Osteoblast (primary cell): ENCODE measurements around the gene IFT80. TPM values are rescaled to one million over a fixed set of nuclear protein-coding genes. Genes with fewer than 3 reads are reported as not detected.
"Not testable (repeated sequence)": the region's sequence is repeated elsewhere in the genome, so short reads cannot be mapped to it uniquely, and the experiment has no call there.

Experiments
- DNase-seq: peaks from one replicate; pipeline ENCODE4 v3.0.0; 2011; ENCODE audit warnings: low spot score, mixed read lengths; ENCODE audit not compliant: insufficient read length; ENCODE audit errors: missing footprints
- H2AFZ ChIP-seq: 2 replicates; pipeline ENCODE4 v1.6.0; 2011; ENCODE audit warnings: mild to moderate bottlenecking, low read length
- H3K27ac ChIP-seq: 2 replicates; pipeline ENCODE4 v1.5.1; 2011; ENCODE audit warnings: mild to moderate bottlenecking, low read depth, low read length, moderate library complexity
- H3K27me3 ChIP-seq: 2 replicates; pipeline ENCODE4 v1.6.0; 2012; ENCODE audit warnings: mild to moderate bottlenecking, control low read depth, inconsistent platforms, low read length, moderate library complexity; ENCODE audit not compliant: insufficient read depth
- H3K36me3 ChIP-seq: 2 replicates; pipeline ENCODE4 v1.5.1; 2011; ENCODE audit warnings: mild to moderate bottlenecking, low read length, control low read depth, moderate library complexity; ENCODE audit not compliant: insufficient read depth
- H3K4me1 ChIP-seq: 2 replicates; pipeline ENCODE4 v1.5.1; 2011; ENCODE audit warnings: mild to moderate bottlenecking, low read length, control low read depth, moderate library complexity; ENCODE audit not compliant: insufficient read depth
- H3K4me2 ChIP-seq: 2 replicates; pipeline ENCODE4 v1.6.0; 2011; ENCODE audit warnings: mild to moderate bottlenecking, low read length; ENCODE audit not compliant: insufficient read depth
- H3K4me3 ChIP-seq: fragments of 200-600 bp; sonication (generic); 3 replicates; pipeline ENCODE4 v1.5.1; 2012; ENCODE audit warnings: mild to moderate bottlenecking, low read length, inconsistent platforms; ENCODE audit not compliant: insufficient read depth
- H3K79me2 ChIP-seq: 2 replicates; pipeline ENCODE4 v1.6.0; 2012; ENCODE audit warnings: mild to moderate bottlenecking, low read length, control low read depth, inconsistent platforms; ENCODE audit not compliant: insufficient read depth
- H3K9me3 ChIP-seq: 2 replicates; pipeline ENCODE4 v1.5.1; 2011; ENCODE audit warnings: low read depth, low read length, control low read depth
- H4K20me1 ChIP-seq: 2 replicates; pipeline ENCODE4 v1.6.0; 2012; ENCODE audit warnings: mild to moderate bottlenecking, low read length, control low read depth; ENCODE audit not compliant: insufficient read depth
- total RNA-seq: library from RNA; depleted of rRNA; stranded (reverse); fragments of >200 nt; gene quantifications from 2 replicates; pipeline ENCODE4 v1.2.3, GENCODE V29; 2012
- TF ChIP-seq, protein P1 (sequence below): IDR thresholded peaks from 2 replicates; pipeline ENCODE4 v1.5.1; 2011; ENCODE audit warnings: mild to moderate bottlenecking, low read depth, low read length, moderate library complexity; ENCODE audit errors: extremely low read depth

IFT80 gene
- total RNA-seq, 1 donor = 63.0 TPM

DNA sequence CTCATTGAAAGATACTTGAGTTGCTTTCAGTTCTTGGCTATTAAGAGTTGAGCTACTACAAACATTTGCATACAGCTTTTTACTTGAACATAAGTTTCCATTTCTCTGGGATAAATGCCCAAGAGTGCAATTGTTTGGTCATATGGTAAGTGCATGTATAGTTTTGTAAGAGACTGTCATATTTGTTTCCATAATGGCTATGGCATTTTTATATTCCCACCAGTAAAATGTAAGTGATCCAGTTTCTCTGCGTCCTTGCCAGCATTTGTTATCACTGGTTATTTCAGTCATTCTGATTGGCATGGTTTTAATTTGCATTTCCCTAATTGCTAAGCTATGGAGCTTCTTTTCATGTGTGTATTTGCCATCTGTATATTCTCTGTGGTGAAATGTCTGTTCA, 151.3 kb downstream of the IFT80 start:
- H3K36me3 ChIP-seq = no peaks in the 10 kb centered on the region
- no peak overlapping the region for H3K27ac ChIP-seq

DNA sequence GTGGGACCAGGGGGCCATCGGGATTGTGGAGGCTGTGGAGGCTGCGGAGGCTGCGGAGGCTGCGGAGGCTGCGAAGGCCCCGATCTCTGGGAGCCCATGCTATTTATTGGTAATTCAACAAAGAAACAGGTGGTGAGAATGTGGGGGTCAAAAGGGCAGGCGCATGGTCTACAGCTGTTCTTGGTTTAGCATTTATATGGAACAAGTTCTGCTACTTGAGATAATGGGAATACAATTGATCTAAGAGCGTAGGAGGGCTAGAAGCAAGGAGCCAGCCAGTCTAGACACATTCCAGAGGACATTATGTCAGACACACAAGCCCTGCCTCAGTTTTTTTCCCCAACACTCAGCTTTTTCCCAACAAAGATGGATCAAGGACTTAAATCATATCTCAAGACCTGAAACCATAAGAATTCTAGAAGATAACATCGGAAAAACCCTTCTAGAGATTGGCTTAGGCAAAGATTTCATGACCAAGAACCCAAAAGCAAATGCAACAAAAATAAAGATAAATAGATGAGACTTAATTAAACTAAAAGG, 153.7 kb downstream of the IFT80 start:
- Histone ChIP-seq H3K4me2 (no peak overlapping the region), H3K79me2 (no peaks in the 10 kb centered on the region), H3K4me1 (no peaks in the 10 kb centered on the region), H3K27ac (no peak overlapping the region), H2AFZ (no peak overlapping the region), H3K4me3 (no peak overlapping the region), H3K27me3 (no peaks in the 10 kb centered on the region), H4K20me1 (no peaks in the 10 kb centered on the region), H3K9me3 (no peaks in the 10 kb centered on the region), H3K36me3 (no peaks in the 10 kb centered on the region)
- TF ChIP-seq, protein P1, sequence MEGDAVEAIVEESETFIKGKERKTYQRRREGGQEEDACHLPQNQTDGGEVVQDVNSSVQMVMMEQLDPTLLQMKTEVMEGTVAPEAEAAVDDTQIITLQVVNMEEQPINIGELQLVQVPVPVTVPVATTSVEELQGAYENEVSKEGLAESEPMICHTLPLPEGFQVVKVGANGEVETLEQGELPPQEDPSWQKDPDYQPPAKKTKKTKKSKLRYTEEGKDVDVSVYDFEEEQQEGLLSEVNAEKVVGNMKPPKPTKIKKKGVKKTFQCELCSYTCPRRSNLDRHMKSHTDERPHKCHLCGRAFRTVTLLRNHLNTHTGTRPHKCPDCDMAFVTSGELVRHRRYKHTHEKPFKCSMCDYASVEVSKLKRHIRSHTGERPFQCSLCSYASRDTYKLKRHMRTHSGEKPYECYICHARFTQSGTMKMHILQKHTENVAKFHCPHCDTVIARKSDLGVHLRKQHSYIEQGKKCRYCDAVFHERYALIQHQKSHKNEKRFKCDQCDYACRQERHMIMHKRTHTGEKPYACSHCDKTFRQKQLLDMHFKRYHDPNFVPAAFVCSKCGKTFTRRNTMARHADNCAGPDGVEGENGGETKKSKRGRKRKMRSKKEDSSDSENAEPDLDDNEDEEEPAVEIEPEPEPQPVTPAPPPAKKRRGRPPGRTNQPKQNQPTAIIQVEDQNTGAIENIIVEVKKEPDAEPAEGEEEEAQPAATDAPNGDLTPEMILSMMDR = no peak
- no peak for DNase-seq

More for the DNA sequence above, 151.3 kb downstream of the IFT80 start:
- H2AFZ ChIP-seq = no peak overlapping the region
- no peak for DNase-seq
- no peak overlapping the region for H3K4me3 ChIP-seq
- H3K4me1 ChIP-seq = no peaks in the 10 kb centered on the region
- no peaks in the 10 kb centered on the region for H3K79me2 ChIP-seq
- TF ChIP-seq, protein P1 = no peak
- no peaks in the 10 kb centered on the region for H4K20me1 ChIP-seq
- no peaks in the 10 kb centered on the region for H3K9me3 ChIP-seq
- H3K4me2 ChIP-seq = no peak overlapping the region
- no peaks in the 10 kb centered on the region for H3K27me3 ChIP-seq

DNA sequence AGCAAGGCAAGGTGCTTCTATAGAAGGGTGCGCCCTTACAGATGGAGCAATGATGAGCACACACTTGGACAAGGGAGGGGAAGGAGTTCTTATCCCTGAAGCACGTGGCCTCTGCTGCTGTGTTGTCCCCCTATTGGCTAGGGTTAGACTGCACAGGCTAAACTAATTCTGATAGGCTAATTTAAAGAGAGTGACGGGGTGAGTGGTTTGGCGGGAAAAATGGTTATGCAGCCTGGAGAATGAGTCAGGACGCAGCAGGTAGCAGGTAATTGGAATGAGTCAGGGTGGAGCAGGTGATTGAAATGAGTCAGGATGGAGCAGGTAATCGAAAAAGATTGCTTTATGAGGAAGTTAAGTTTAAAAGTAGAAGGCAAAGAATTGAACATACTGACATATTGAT, 158.3 kb downstream of the IFT80 start:
- H3K27ac ChIP-seq, H2AFZ ChIP-seq, H3K4me3 ChIP-seq, H3K27me3 ChIP-seq, H3K79me2 ChIP-seq, H3K4me1 ChIP-seq, H4K20me1 ChIP-seq, H3K36me3 ChIP-seq, H3K4me2 ChIP-seq, DNase-seq, H3K9me3 ChIP-seq: not testable (repeated sequence)

DNA sequence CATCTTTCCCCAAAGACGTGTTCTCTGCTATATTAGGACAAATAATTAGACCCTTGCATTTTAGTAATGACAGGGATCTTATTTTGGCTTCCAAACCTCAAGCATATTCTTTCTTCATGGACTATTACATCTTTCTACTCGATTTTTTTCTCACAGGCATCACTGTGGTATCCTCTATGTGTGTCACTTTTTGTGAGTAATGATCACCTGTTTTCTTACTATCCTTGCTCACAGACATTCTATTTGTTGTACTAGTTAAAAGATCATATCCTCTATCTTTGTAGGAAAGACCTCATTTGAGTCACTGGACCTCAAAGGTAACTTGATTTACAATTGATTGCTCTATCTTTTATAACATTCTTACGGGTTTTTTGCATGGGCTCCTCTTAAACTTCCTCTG, 167.0 kb downstream of the IFT80 start:
- no peaks in the 10 kb centered on the region for H3K79me2 ChIP-seq
- no peak overlapping the region for H3K4me2 ChIP-seq
- peaks cover 14% of the 10 kb centered on the region for H3K27me3 ChIP-seq
- no peaks in the 10 kb centered on the region for H3K36me3 ChIP-seq
- no peak overlapping the region for H3K27ac ChIP-seq
- no peak for DNase-seq
- H2AFZ ChIP-seq = no peak overlapping the region
- no peaks in the 10 kb centered on the region for H3K9me3 ChIP-seq
- H4K20me1 ChIP-seq = no peaks in the 10 kb centered on the region
- H3K4me1 ChIP-seq = no peaks in the 10 kb centered on the region
- TF ChIP-seq, protein P1 = no peak
- no peak overlapping the region for H3K4me3 ChIP-seq
